Amygdala (tissue), 56 donors: ENCODE data around the gene KCND1.

Experiments used
- DNase-seq, 56 donors: peaks; one replicate each; lab custom pipeline; 2025; lab: John Stamatoyannopoulos, UW

The KCND1 gene

DNA sequence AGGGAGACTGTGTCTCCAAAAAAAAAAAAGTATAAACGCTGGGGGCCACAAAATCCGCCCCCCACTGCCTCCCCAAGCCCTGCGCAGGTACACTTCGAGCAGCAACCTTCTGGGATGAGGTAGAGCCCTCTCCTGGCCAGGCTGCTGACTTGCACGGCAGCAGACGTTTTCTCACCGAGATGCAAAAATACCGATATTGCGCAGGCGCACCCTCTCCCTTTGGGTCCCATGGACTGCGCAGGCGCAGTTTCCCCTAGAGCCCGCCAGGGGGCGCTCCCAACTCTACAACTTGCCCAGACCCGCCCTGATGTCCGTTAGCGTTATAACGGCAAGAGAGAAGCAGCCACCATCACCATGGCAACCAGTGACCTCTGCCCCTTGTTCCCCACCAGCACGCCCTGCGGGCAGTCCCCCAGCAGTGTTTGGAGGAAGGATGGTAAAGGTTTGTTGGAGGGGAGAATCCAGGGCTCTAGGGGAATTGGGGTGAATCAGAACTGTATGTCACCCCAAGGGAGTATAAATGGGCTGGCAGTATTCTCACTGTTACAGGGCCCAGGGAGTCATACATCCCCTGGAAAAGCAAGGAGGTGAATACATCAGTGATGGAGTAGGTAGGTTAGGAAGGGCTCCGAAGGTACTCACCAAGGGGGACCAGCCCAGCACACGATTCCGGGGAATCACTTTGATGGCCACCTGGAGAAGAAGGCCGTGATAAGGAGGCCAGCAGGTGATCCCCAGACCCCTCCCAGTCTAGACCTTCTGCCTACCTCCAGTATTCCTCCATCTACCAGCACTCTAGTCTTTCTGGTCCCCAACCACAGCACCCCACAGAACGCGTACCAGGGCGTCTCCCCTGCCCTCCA lies 54.3 kb downstream of the KCND1 start:
- peak; percentile 19 to 91 (median 68) for DNase-seq

GRCh38 chrX:48914593-48915493 lies 56.8 kb downstream of the KCND1 start:
- DNase-seq = no peak

DNA sequence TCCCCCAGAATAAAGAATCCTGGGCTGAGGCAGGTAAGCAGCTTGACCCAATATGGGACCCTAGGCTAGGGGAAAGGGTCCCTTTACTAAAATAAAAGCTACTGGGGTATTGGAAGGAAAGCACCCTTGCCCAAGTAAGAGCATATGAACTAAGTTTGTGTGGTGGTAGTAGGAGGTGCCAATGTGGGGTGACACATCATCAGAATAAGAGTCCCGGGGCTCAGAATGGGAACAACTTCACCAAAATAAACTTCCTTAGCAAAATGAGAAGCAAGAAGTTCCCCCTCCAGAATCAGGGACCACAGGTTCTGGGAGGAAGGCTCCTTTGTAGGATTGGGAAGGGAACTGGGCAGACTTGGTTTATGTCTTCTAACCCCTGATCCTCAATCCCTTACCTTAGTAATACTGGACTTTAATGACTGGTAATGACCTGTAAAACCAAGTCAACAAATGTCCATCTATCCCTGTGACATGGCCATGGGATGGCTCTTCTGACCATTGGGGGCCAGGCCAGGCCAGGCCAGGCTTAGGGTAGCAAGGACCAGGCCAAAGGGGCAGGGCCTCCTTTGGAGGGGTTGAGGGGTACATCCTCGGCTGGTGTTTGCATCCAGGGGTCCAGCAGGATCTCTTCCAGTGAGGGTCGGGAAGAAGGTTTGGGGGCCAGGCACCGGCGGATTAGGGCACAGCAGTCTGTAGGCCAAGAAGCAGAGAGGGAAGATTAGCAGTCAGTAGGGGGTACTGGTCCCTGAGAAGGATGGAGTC lies 57.9 kb downstream of the KCND1 start:
- DNase-seq = no peak

DNA sequence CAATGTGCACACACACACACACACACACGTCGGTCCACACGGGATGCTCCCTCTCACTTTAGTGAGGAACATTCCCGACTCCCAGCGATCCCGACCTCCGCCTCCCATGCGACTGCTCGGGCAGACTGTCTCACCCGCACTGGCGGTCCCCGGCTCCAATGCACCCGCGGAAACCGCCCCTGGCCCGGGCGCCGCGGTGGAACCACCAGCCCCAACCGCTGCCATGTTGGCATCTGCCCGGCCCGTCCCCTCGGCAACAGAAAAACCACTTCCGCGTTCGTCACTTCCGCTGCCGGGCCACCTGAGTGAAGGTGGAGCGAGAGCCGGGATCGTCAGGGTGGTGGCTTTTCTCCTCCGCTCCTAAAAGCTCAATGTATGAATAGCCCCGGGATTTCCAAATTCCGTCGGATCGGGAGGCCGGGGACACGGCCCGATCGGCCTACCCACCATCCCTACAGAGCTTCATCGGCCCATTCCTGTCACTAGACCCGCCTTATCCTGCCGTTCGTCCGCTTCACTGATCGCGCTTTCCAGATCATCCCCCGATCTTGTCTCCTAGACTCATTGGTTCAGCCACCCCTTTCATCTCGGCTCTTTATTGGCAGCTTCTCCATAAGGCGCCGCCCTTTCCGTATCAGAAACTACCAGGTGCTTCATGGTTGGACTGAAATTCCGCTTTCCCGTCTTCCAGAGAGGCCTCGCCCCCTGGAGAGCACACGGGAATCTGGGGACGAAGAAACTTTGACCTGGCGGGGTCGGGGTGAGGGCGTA lies 60.0 kb downstream of the KCND1 start, which contains the start of gene SLC35A2:
TSS of gene SLC35A2 (minus strand) at position 235 of the 771 bp plus-strand sequence. CDS start at position 225, 10 bp downstream.
- DNase-seq = peak; percentile 1 to 86 (median 58)
